ENCODE measurements around the gene PPP2R5A. TPM values are rescaled to one million over a fixed set of nuclear protein-coding genes. Genes with fewer than 3 reads are reported as not detected.

Gene PPP2R5A
- total and polyA plus RNA-seq, 2 of the 13 experiments (the other 11 are each of a cell fraction or from before 2014, with no cell fraction given): 22.0 to 31.4 TPM

GRCh38 chr1:212271823-212272485 is 13.3 kb upstream of the PPP2R5A start (continued):
- TF ChIP-seq AHR (CRISPR knock-in tag; IDR thresholded peaks at IDR 0.05) (no peak), ZNF646 (CRISPR knock-in tag; IDR thresholded peaks at IDR 0.05) (0 out of 2 replicates have a peak, but pooled peaks have one; percentile 27), ZNF788 (CRISPR knock-in tag; IDR thresholded peaks at IDR 0.05; ENCODE audit: borderline replicate concordance) (no peak), REL (CRISPR knock-in tag; conservative IDR thresholded peaks at IDR 0.05) (no peak), CENPT (CRISPR knock-in tag; IDR thresholded peaks at IDR 0.05; ENCODE audit: low read depth) (no peak), ZNF589 (CRISPR knock-in tag; conservative IDR thresholded peaks at IDR 0.05) (no peak), RBAK (CRISPR knock-in tag; IDR thresholded peaks at IDR 0.05) (peak; percentile 81; the same call in 1 of the 2 replicates)

Measured in HepG2 (cell line).